ENCODE data around the gene ALOX5AP.

The ALOX5AP gene

DNA sequence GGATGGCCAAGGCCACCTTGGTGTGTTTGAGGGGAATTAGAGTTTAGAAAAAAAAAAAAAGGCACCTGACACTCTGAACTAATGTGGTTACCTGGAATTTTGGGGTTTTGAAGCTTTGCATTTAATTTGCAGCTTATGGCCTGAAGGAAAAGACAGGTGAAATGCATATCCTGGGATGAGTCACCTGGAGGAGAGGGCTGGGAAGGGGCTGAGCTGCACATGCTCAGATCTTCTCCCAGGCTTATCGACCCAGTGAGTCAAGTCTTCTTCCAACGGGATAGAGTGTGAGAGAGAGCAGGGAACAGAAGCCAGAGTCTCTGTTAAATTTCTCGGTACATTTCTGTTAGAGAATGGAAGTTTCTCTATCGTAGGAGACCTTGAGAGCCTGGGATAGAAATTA lies 29.7 kb upstream of the ALOX5AP start:
- H3K9me3 Mint-ChIP-seq: no peaks in the 10 kb centered on the region
- H3K36me3 Mint-ChIP-seq (ENCODE audit: low read depth): no peaks in the 10 kb centered on the region
- H3K27ac Mint-ChIP-seq: no peak overlapping the region
- peaks cover 6% of the 10 kb centered on the region for H3K27me3 Mint-ChIP-seq (ENCODE audit: low read depth)
- no peak overlapping the region for H3K4me3 Mint-ChIP-seq
- H3K4me1 Mint-ChIP-seq (ENCODE audit: low read depth): peaks cover 2% of the 10 kb centered on the region

DNA sequence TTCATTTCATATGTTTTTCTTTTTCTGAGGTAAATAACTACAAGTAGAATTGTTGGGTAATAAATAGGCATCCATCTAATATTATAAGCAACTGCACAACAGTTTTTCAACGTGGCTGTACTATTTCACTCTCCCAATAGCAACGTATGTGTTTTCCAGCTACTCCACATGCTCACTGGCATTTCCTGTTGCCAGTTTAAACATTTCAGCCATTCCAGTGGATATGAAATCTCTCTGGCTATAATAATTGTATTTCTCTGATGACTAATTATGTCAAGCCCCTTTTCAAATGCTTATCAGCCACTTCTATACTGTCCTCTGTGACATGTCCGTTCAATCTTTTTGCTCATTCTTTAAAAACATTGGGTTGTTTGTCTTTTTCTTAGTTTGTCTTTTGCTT lies 26.8 kb upstream of the ALOX5AP start:
- Mint-ChIP-seq H3K27ac (no peak overlapping the region), H3K9me3 (no peaks in the 10 kb centered on the region), H3K4me1 (ENCODE audit: low read depth) (peaks cover 19% of the 10 kb centered on the region), H3K36me3 (ENCODE audit: low read depth) (no peaks in the 10 kb centered on the region), H3K4me3 (no peak overlapping the region), H3K27me3 (ENCODE audit: low read depth) (peaks cover 5% of the 10 kb centered on the region)

DNA sequence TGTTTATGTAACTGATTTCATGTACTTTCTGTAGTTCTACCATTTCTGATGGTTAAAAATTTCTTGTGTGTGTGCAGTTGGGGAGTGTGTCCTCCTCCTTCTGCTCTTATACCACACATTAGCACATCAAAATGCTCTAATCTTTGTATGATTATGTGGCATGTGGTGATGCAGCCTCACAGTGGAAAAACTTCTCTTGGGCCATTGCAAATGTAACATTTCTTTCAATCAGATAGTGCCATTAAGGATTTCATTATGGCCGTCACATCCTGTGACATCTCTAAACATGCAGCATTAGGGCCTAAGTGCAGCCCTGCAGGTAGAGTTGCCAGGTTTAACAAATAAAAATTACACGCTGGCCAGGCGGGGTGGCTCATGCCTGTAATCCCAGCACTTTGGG lies 24.9 kb upstream of the ALOX5AP start:
- Mint-ChIP-seq H3K4me3 (no peak overlapping the region), H3K36me3 (ENCODE audit: low read depth) (no peaks in the 10 kb centered on the region), H3K27ac (no peak overlapping the region), H3K27me3 (ENCODE audit: low read depth) (peaks cover 5% of the 10 kb centered on the region), H3K4me1 (ENCODE audit: low read depth) (peaks cover 21% of the 10 kb centered on the region), H3K9me3 (no peaks in the 10 kb centered on the region)

DNA sequence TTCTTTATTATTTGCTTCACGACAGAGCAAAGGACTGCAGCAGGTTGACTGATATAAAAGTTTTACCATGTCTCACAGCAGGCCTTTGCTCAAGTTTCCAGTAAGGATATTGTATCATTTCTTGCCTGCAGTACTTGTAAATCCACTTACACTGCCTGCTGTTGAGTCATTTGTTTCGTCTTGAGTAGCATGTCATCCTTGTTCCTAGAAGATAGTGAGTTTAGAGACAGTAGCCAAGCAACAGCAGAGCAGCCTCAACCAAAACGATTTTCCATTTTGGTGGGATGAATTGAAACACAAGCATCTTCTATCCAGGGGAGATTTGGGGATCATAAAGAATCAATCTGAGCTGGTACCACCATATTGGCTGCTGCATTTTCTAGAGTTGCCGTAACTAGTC lies 24.0 kb upstream of the ALOX5AP start:
- Mint-ChIP-seq H3K4me3 (no peak overlapping the region), H3K36me3 (ENCODE audit: low read depth) (no peaks in the 10 kb centered on the region), H3K27ac (peak overlapping the region; percentile 63), H3K27me3 (ENCODE audit: low read depth) (peaks cover 5% of the 10 kb centered on the region), H3K9me3 (no peaks in the 10 kb centered on the region), H3K4me1 (ENCODE audit: low read depth) (peaks cover 21% of the 10 kb centered on the region)

DNA sequence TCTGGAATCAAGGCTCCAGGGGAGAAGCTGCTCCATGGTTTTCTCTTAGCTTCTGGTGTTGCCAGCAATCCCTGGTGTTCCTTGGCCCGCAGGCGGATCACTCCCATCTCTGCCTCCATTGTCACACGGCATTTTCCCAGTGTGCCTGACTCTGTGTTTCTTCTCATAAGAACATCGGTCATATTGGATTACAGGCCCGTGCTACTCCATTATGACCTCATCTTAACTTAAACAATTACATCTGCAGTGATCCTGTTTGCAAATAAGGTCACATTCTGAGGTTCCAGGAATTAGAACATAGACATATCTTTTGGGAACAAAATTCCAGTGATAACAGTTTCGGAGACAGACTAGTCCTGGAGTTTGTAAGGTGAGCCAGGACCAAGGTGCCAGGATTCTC lies 23.5 kb upstream of the ALOX5AP start:
- peak overlapping the region; percentile 63 for H3K27ac Mint-ChIP-seq
- no peak overlapping the region for H3K4me3 Mint-ChIP-seq
- no peaks in the 10 kb centered on the region for H3K9me3 Mint-ChIP-seq
- H3K27me3 Mint-ChIP-seq (ENCODE audit: low read depth): peaks cover 5% of the 10 kb centered on the region
- H3K36me3 Mint-ChIP-seq (ENCODE audit: low read depth): no peaks in the 10 kb centered on the region
- peaks cover 21% of the 10 kb centered on the region for H3K4me1 Mint-ChIP-seq (ENCODE audit: low read depth)

DNA sequence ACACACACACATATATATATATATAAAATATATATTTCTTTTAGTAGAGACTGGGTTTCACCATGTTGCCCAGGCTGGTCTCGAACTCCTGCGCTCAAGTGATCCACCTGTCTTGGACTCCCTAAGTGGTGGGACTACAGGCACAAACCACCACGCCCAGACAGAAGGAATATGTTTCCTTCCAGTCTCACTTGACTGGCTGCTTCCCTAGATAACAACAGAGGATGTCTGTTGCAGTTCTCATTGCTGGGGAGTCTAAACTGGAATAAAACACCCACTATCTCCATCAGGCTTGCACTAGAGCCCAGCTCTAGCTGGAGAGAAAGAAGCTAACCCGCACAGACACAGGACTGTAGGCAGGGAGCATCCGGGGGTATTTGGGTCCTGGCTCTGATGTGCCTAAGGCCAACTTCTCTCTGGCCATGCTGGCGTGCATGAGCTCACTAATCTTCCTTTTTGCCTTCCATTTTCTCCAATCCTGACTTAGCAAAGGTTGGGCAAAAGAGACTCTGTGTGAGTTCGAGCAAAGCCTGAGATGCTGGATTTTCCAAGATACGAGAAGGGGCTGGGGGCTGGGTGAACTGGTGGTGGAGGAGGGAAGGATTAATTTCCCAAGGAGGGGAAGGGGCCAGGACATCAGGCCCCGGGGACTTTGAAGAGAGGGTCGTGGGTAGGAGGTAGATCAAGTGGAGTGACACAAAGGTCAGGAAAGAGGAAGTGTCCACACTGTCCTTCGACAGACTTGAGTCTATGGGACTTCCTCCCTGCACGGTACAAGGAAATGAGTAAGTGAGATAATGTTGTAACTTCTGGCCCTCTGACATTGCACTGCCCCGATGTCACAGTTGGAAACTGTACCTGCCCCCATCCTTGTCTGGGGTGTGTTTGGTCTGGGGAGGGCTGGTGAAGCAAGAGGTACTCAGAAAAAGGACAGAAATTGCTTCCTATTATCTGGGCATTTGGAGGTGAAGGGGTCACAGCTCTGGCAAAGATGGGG lies 22.5 kb upstream of the ALOX5AP start:
- Mint-ChIP-seq H3K27me3 (ENCODE audit: low read depth) (peaks cover 4% of the 10 kb centered on the region), H3K27ac (peak overlapping the region; percentile 82), H3K36me3 (ENCODE audit: low read depth) (no peaks in the 10 kb centered on the region), H3K4me3 (no peak overlapping the region), H3K4me1 (ENCODE audit: low read depth) (peaks cover 21% of the 10 kb centered on the region), H3K9me3 (no peaks in the 10 kb centered on the region)

DNA sequence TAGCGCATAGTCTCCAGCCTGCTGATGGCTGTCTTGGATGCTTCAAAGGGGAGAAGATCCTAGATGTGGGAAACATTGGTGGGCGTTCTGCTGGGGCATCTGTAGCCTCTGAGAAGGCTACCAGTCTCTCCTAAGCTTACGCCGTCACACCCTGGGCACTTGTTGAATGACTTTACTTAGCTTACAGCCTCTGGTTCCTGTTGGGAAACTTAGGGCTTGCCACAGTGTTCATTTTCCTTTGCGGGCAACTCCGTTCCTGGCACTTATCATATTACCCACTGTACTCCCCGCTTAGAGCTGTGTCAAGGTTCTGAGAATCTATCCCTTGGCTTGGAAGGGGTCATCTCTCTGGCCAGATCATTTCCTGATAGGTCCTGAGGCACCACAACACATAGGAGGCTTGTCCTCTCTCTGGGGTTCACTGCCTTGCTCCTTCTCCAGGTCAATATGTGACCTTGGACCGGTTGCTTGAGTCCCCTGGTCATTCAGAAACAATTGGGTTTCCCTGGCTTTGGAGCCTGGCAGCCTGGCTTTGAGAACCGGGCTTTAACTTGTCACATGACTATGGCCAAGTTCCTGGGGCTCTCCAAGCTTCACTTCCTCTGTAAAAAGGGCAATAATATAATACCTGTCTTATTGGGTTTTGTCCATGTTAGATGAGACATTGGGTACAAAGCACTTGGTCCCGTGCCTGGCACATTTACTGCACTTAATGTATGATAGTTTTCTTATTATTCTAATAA lies 20.5 kb upstream of the ALOX5AP start:
- Mint-ChIP-seq H3K27me3 (ENCODE audit: low read depth) (no peaks in the 10 kb centered on the region), H3K4me3 (no peak overlapping the region), H3K27ac (no peak overlapping the region), H3K36me3 (ENCODE audit: low read depth) (no peaks in the 10 kb centered on the region), H3K9me3 (no peaks in the 10 kb centered on the region), H3K4me1 (ENCODE audit: low read depth) (peaks cover 24% of the 10 kb centered on the region)

DNA sequence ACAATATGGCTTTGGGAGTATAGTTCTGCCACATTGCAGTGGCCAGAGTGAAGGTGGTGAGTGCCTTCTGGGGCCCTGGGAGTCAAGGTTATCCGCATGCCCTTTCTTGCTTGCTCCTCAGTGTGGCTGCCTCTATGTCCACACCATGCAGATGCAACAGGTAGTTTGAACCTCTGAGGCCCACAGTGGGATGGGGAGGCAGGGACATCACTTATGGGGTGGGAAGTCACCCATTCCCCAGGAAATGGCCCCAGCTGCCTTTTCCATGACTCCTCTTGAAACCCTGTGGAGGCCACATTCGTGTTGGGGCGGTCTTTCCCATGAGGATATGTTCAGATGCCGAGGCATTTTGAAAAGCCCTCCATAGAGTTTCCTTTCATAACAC lies 20.0 kb upstream of the ALOX5AP start:
- Mint-ChIP-seq H3K9me3 (no peaks in the 10 kb centered on the region), H3K36me3 (ENCODE audit: low read depth) (no peaks in the 10 kb centered on the region), H3K4me1 (ENCODE audit: low read depth) (peaks cover 26% of the 10 kb centered on the region), H3K27ac (no peak overlapping the region), H3K27me3 (ENCODE audit: low read depth) (no peaks in the 10 kb centered on the region), H3K4me3 (no peak overlapping the region)

DNA sequence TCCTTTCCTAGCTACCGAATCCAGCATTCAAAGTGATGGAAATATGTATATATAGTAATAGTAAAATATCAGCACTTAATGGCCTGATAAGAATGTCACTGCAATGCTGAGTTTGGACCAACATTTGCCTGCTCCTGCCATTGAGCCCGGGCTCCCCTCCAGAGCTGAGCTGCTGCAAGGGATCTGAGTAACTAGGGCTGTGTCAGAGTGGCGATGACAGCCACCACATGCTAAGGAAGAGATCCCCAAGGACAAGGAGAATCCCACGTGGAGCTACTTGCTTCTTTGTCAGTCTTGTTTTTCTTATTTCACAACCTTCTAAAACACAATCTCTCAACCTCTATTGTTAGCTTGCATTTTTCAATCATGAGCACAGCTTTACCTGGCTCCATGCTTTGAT lies 19.5 kb upstream of the ALOX5AP start:
- Mint-ChIP-seq H3K4me1 (ENCODE audit: low read depth) (peaks cover 31% of the 10 kb centered on the region), H3K9me3 (no peaks in the 10 kb centered on the region), H3K36me3 (ENCODE audit: low read depth) (no peaks in the 10 kb centered on the region), H3K4me3 (no peak overlapping the region), H3K27me3 (ENCODE audit: low read depth) (no peaks in the 10 kb centered on the region), H3K27ac (no peak overlapping the region)

DNA sequence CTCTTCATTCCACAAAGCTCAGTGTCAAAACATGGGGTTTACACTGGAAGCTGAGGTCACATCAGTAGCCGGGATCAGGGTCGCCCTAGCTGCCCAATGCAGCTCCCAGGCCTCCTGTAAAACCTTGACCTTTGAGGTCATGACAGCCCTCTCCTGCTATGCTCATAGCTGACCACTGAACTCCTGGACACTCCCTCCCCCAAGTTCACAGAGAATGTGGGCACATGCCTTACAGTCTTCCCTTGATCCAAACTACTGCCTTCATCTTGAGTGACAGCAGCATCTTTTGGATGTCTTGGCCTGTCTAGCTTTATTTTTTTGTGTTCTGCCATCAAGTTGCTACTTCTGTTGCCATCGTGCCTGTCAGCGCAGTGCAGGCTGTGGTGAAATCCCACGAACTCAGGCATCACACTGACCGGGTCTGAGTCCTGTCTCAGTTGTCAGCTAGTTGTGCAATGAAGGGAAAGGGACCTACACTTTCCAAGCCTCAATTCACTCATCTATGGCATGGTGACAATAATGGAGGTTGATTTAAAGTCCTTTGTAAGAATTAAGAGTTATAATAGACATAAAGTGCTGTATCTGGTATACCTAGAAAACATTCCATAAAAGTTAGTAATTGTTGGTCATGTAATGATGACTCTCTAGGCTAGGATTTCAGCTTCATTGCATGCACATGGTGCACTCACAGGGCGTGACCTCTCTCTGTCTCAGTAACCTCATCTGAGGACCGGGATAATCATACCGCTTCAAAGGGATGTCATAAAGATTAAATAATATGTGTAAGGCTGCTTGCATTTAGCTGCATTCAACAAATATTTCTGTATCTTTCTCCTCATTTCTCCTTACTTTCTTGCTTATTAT lies 16.4 kb upstream of the ALOX5AP start:
- Mint-ChIP-seq H3K4me1 (ENCODE audit: low read depth) (peaks cover 17% of the 10 kb centered on the region), H3K4me3 (no peak overlapping the region), H3K36me3 (ENCODE audit: low read depth) (no peaks in the 10 kb centered on the region), H3K27ac (no peak overlapping the region), H3K27me3 (ENCODE audit: low read depth) (peaks cover 3% of the 10 kb centered on the region), H3K9me3 (no peaks in the 10 kb centered on the region)

DNA sequence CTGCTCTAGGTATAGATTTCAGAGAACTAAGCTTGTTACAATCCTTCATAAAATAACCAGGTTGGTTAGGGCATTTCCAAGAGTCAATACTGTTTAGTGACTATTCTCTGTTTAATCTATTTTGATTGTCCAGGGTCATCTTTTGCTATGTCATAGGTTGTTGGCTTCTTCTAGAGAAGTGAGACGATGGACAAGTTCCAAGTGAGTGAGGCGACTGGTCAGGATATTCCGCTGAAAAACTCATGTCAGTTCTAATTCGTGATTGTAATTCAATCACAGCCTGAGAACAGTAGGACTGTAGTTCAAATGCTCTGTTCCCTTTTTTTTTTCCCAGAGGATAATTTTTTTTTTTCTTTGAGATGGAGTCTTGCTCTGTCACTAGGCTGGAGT lies 15.8 kb upstream of the ALOX5AP start:
- Mint-ChIP-seq H3K27ac (no peak overlapping the region), H3K4me1 (ENCODE audit: low read depth) (peaks cover 17% of the 10 kb centered on the region), H3K4me3 (no peak overlapping the region), H3K9me3 (no peaks in the 10 kb centered on the region), H3K27me3 (ENCODE audit: low read depth) (peaks cover 3% of the 10 kb centered on the region), H3K36me3 (ENCODE audit: low read depth) (no peaks in the 10 kb centered on the region)

DNA sequence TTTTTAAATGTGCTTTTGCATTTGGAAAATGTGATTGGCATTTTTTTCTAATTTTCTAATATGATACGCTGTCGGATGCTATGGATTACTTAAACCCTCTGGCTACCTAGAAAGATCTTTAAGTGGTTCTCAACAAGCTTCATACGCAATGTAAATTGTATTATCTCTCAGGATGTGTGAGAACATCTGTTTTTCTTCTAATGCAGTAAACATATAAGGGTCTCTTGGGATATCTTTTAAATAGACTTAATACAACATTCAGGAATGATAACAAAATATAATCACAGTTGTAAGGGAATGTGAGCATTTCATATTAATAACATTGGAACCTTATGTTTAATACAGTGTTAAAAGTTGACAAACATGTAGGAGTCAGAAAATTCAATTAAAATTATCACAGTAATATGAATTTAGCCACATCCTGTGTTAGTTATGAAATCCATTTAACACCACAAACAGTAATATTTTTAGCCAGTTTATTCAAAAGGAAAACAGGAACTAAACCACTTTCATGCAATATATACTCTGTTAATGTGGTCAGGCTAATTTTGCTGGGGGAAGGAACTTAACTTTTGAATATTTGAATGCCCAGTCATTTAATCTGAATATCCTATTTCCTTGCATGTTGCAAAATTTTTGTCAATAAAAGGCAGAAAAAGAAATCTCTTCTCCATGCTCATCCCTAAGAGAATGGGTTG lies 15.0 kb upstream of the ALOX5AP start:
- Mint-ChIP-seq H3K9me3 (no peaks in the 10 kb centered on the region), H3K27me3 (ENCODE audit: low read depth) (peaks cover 3% of the 10 kb centered on the region), H3K36me3 (ENCODE audit: low read depth) (no peaks in the 10 kb centered on the region), H3K27ac (no peak overlapping the region), H3K4me1 (ENCODE audit: low read depth) (peaks cover 17% of the 10 kb centered on the region), H3K4me3 (no peak overlapping the region)

DNA sequence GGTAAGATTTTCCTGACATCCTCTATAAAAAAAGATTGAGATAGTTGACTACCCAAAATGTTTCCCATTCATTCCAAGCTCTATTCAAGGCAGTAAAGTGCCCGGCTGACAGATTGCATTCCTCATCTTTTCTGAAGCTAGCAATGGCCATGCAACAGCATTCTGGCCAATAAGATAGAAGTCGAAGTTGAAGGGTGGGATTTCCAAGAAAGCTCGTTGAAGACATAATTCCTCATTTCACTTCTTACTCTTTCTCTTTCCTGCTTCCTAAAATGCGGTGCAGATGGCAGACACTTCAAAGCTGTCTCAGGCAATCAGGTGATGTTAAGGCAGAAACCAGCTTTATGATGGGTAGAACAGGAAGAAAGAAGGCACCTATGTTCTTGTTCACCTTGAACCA lies 13.4 kb upstream of the ALOX5AP start:
- peaks cover 17% of the 10 kb centered on the region for H3K4me1 Mint-ChIP-seq (ENCODE audit: low read depth)
- H3K36me3 Mint-ChIP-seq (ENCODE audit: low read depth): no peaks in the 10 kb centered on the region
- H3K27ac Mint-ChIP-seq: no peak overlapping the region
- no peak overlapping the region for H3K4me3 Mint-ChIP-seq
- peaks cover 3% of the 10 kb centered on the region for H3K27me3 Mint-ChIP-seq (ENCODE audit: low read depth)
- H3K9me3 Mint-ChIP-seq: no peaks in the 10 kb centered on the region

DNA sequence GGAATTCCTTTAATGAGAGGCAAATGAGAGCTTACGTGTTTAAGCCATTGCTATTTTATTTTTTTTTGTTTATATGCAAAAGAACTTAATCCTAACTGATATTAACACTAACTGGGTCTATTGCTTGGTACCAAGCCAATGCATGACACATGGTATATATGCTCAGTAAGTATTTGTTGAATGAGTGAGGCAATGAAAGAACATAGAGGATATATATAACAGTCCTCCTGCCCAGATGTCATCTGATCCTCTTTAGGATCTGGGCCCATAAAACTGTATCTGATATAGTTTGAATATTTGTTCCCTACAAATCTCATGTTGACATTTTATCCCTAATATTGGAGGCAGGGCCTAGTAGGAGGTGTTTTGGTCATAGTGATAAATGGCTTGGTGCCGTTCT lies 13.0 kb upstream of the ALOX5AP start:
- Mint-ChIP-seq H3K4me3 (no peak overlapping the region), H3K27ac (no peak overlapping the region), H3K36me3 (ENCODE audit: low read depth) (no peaks in the 10 kb centered on the region), H3K9me3 (no peaks in the 10 kb centered on the region), H3K4me1 (ENCODE audit: low read depth) (peaks cover 17% of the 10 kb centered on the region), H3K27me3 (ENCODE audit: low read depth) (peaks cover 3% of the 10 kb centered on the region)
